Esophagus (tissue), 2 donors: ENCODE results near the gene TBCA. TPM values are rescaled to one million over a fixed set of nuclear protein-coding genes. Genes with fewer than 3 reads are reported as not detected.

Experiments used
- H3K27ac ChIP-seq, 2 donors: one replicate each; pipeline ENCODE4 v1.5.1; 2013; ENCODE audit warnings: low read depth in 2 of 2, mild to moderate bottlenecking in 2 of 2, inconsistent platforms in 1 of 2, low read length in 1 of 2, moderate library complexity in 1 of 2
- H3K27me3 ChIP-seq, 2 donors: one replicate each; pipeline ENCODE4 v1.6.1; 2013; ENCODE audit warnings: low read length in 2 of 2, control low read depth in 1 of 2, mild to moderate bottlenecking in 1 of 2; ENCODE audit not compliant: insufficient read depth in 2 of 2, control insufficient read depth in 1 of 2
- H3K36me3 ChIP-seq, 2 donors: one replicate each; pipeline ENCODE4 v1.6.1; 2013; ENCODE audit warnings: low read length in 1 of 2; ENCODE audit not compliant: control insufficient read depth in 2 of 2, insufficient read depth in 2 of 2
- H3K4me1 ChIP-seq, 2 donors: one replicate each; pipeline ENCODE4 v1.6.1; 2013; ENCODE audit warnings: low read length in 1 of 2; ENCODE audit not compliant: control insufficient read depth in 2 of 2, insufficient read depth in 2 of 2
- H3K4me3 ChIP-seq, 2 donors: one replicate each; pipeline ENCODE4 v1.5.1; 2013; ENCODE audit warnings: low read length in 2 of 2, mild to moderate bottlenecking in 2 of 2, low read depth in 1 of 2, moderate library complexity in 1 of 2
- H3K9me3 ChIP-seq, 2 donors: one replicate each; pipeline ENCODE4 v1.6.1; 2013; ENCODE audit warnings: mild to moderate bottlenecking in 2 of 2, low read depth in 1 of 2, low read length in 1 of 2, moderate library complexity in 1 of 2; ENCODE audit not compliant: control insufficient read depth in 2 of 2, insufficient read depth in 1 of 2
- WGBS, 2 donors: extraction: QIAGEN DNeasy Blood & Tissue Kit; methylation state at CpG; one replicate each; pipeline ENCODE4 v1.1.7; 2013; 5-methylcytosine and 5-hydroxymethylcytosine counted together
- polyA plus RNA-seq, 2 donors: library from polyadenylated mRNA; stranded (reverse); fragments of 200-250 nt; gene quantifications; one replicate each; pipeline ENCODE4 v1.2.3, GENCODE V29; 2013
- donor health status: healthy with polysubstance abuse.
- donor health status: Bipolar disorder and iron deficiency.

TBCA gene
- polyA plus RNA-seq, 2 donors = 174 to 176 TPM

DNA sequence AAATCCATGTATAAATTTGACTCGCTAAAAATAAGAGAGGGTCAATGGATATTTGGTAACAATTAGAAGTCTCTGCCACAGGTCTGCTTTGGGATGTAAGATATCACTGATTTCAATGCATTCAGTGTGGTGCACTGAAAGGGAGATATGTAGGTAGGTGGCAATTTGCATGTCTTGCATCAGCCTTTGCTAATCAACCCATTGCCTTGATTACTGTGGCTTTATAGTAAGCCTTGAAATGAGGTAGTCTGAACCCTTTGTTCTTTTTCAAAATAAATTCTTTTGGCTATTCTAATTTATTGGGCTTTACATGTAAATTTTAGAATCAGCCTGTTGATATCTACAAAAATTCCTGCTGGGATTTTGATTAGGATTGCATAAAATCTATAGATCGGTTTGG, 15.8 kb upstream of the TBCA start:
- Histone ChIP-seq H3K9me3 (no peaks in the 10 kb centered on the region), H3K4me3 (no peak overlapping the region), H3K36me3 (no peaks in the 10 kb centered on the region), H3K27me3 (no peaks in the 10 kb centered on the region), H3K27ac (no peak overlapping the region), H3K4me1 (no peaks in the 10 kb centered on the region)
- WGBS, 2 donors = 97 to 98% methylated on average over 2 of the region's 2 CpGs

DNA sequence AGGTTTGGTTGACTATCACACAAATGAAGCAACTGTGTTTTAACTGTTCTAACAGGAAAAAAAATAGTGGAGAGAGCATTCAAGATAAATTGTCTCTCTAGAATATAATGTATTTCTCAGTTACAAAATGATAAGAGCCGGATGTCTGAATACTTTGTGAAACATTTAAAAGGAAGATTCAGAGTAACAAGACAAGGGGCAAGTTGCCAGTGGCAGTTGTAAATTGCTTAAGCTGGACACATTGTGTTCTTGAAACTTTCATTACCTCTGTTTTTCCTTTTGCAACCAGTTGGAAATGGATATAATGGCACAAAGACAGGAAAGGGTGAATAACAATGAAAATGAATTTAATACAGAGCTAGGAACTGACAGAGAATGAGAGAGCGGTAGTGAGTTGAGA, 15.2 kb upstream of the TBCA start:
- Histone ChIP-seq H3K27me3 (no peaks in the 10 kb centered on the region), H3K9me3 (no peaks in the 10 kb centered on the region), H3K4me1 (no peaks in the 10 kb centered on the region), H3K27ac (no peak overlapping the region), H3K4me3 (no peak overlapping the region), H3K36me3 (no peaks in the 10 kb centered on the region)
- 79 to 87% methylated on average over 2 of the region's 2 CpGs for WGBS, 2 donors

DNA sequence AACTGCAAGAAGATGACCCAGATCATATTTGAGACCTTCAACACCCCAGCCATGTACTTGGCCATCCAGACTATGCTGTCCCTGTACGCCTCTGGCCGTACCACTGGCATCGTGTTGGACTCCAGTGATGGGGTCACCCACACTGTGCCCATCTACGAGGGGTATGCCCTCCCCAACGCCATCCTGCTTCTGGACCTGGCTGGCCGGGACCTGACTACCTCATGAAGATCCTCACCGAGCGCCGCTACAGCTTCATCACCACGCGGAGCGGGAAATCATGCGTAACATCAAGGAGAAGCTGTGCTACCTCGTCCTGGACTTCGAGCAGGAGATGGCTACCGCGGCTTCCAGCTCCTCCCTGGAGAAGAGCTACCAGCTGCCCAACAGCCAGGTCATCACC, 9.1 kb upstream of the TBCA start:
- Histone ChIP-seq H3K27me3 (no peaks in the 10 kb centered on the region), H3K27ac (no peak overlapping the region), H3K36me3 (no peaks in the 10 kb centered on the region), H3K4me1 (no peaks in the 10 kb centered on the region), H3K4me3 (no peak overlapping the region), H3K9me3 (peaks cover 0 to 3% of the 10 kb centered on the region in 2 donors)
- WGBS, 2 donors = 93% methylated on average over 17 of the region's 17 CpGs

DNA sequence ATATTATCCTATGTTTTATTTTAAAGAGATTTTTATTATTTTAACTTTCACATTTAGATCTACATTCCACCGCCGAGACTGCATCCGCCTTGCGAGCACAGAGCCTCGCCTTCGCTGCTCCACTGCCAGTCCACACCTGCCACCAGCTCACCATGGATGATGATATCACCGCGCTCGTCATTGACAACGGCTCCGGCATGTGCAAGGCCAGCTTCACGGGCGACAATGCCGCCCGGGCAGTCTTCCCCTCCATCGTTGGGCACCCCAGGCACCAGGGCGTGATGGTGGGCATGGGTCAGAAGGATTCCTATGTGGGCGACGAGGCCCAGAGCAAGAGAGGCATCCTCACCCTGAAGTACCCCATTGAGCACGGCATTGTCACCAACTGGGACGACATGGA, 8.6 kb upstream of the TBCA start:
- WGBS, 2 donors = 93% methylated on average over 21 of the region's 21 CpGs

DNA sequence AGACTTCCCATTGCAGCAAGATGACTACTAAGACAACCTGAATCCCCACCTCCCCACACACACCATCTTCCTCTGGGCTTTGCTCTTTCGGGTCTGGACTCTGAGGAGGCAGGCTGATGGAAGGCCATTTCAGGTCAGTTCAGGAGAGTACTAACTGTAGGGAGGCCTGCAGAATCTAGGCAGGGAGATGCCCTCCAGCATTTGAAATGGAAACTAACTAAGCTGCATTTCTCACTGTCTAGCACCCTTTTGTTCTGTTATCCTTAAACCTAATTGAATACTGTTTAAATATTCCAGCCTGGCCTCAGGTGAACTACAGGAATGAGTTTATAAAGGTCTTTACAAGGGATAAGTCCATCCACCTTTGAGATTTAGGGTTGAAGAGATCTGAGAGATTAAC, 4.9 kb upstream of the TBCA start:
- no peaks in the 10 kb centered on the region for H3K36me3 ChIP-seq
- no peak overlapping the region for H3K27ac ChIP-seq
- no peaks in the 10 kb centered on the region for H3K27me3 ChIP-seq
- H3K4me3 ChIP-seq = no peak overlapping the region
- peaks cover 0 to 3% of the 10 kb centered on the region in 2 donors for H3K9me3 ChIP-seq
- no peaks in the 10 kb centered on the region for H3K4me1 ChIP-seq
- WGBS, 2 donors = 89 to 94% methylated on average over 1 of the region's 1 CpG

More for the DNA sequence above, 8.6 kb upstream of the TBCA start:
- Histone ChIP-seq H3K36me3 (no peaks in the 10 kb centered on the region), H3K27ac (no peak overlapping the region), H3K27me3 (no peaks in the 10 kb centered on the region), H3K9me3 (peaks cover 0 to 3% of the 10 kb centered on the region in 2 donors), H3K4me1 (no peaks in the 10 kb centered on the region), H3K4me3 (no peak overlapping the region)

DNA sequence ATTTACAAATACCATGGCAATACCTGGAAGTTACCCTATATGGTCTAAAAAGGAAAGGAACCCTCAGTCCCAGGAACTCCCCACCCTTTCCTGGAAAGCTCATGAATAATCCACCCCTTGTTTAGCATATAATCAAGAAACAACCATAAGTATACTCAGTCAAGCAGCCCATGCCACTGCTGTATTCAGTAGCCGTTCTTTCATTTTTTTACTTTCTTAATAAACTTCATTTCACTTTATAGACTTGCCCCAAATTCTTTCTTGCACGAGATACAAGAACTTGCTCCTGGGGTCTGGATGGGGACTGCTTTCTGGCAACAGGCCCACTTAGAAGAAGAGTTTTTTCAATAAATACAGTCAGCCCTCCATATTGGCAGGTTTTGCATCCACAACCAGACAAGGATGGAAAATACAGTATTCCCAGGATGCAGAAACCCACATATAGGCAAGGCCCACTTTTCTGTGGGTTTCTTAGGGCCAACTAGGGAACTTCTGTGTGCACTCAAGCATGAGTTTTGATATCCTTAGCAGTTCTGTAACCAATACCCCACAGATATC, 2.8 kb upstream of the TBCA start:
- 89 to 91% methylated on average over 2 of the region's 2 CpGs for WGBS, 2 donors
- no peak overlapping the region for H3K4me3 ChIP-seq
- no peak overlapping the region for H3K27ac ChIP-seq
- H3K4me1 ChIP-seq = no peaks in the 10 kb centered on the region
- no peaks in the 10 kb centered on the region for H3K9me3 ChIP-seq
- no peaks in the 10 kb centered on the region for H3K36me3 ChIP-seq
- H3K27me3 ChIP-seq = no peaks in the 10 kb centered on the region

DNA sequence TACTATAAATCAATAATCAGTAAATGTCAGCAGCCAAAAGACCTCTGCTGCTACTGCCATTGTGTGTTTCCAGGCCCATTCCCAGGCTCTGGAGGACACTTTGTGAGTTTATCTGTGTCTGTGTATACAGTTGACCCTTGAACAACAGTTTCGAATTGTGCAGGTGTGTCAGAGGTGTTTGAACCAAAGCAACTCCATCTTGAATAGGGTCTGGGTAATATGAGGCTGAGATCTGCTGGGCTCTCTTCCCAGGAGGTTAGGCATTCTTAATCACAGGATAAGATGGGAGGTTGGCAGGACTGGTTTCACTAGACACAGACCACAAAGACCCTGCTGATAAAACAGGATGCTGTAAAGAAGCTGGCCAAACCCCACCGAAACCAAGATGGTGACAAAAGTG, 2.3 kb upstream of the TBCA start:
- Histone ChIP-seq H3K27ac (no peak overlapping the region), H3K4me1 (no peaks in the 10 kb centered on the region), H3K9me3 (no peaks in the 10 kb centered on the region), H3K4me3 (no peak overlapping the region), H3K36me3 (no peaks in the 10 kb centered on the region), H3K27me3 (no peaks in the 10 kb centered on the region)
- 88 to 92% methylated on average over 2 of the region's 2 CpGs for WGBS, 2 donors

DNA sequence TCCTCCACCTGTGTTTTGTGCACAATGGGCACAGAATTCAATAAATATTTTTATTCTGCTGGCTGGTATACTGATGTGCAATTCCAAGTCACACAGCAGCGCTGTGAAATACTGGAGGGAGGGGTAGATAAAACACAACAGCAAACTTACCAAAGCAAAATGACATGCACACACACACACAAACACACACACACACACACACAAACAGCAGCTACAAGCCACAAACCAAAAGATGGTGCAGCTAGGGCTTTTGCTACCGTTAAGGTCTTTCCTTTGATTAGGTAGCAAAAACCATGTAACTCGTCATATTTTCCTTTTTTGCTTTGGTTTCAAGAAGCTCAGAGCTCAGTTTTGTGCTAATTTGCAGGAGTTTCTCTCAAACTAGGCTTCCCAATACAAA, 1.8 kb upstream of the TBCA start:
- Histone ChIP-seq H3K27ac (no peak overlapping the region), H3K9me3 (no peaks in the 10 kb centered on the region), H3K4me3 (no peak overlapping the region), H3K36me3 (no peaks in the 10 kb centered on the region), H3K27me3 (no peaks in the 10 kb centered on the region), H3K4me1 (no peaks in the 10 kb centered on the region)
- 74 to 85% methylated on average over 3 of the region's 3 CpGs for WGBS, 2 donors

DNA sequence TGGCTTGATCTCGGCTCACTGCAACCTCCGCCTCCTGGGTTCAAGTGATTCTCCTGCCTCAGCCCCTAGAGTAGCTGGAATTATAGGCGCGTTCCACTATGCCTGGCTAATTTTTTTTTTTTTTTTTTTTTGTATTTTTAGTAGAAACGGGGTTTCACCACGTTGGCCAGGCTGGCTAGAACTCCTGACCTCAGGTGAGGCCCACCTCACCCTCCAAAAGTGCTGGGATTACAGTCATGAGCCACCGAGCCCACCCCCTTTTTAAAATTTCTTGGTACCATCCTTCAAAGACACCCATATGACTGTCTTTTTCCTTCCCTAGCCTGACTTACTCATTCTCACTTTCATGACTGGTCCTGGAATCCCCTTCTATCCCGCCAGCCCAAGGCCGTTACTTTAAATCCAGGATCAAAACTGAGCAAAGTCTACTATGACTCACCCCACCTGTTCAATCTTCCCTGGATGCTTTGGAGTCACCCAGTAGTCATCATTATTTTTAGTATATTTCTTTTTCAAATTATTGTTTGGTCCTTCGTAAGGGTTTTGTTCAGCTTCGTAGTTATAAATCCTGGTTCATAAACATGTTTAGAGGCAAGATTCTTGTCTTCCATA, 1.2 kb upstream of the TBCA start:
- Histone ChIP-seq H3K36me3 (no peaks in the 10 kb centered on the region), H3K4me1 (no peaks in the 10 kb centered on the region), H3K9me3 (no peaks in the 10 kb centered on the region), H3K27me3 (no peaks in the 10 kb centered on the region), H3K27ac (no peak overlapping the region), H3K4me3 (no peak overlapping the region)
- WGBS, 2 donors = 64 to 77% methylated on average over 11 of the region's 11 CpGs

DNA sequence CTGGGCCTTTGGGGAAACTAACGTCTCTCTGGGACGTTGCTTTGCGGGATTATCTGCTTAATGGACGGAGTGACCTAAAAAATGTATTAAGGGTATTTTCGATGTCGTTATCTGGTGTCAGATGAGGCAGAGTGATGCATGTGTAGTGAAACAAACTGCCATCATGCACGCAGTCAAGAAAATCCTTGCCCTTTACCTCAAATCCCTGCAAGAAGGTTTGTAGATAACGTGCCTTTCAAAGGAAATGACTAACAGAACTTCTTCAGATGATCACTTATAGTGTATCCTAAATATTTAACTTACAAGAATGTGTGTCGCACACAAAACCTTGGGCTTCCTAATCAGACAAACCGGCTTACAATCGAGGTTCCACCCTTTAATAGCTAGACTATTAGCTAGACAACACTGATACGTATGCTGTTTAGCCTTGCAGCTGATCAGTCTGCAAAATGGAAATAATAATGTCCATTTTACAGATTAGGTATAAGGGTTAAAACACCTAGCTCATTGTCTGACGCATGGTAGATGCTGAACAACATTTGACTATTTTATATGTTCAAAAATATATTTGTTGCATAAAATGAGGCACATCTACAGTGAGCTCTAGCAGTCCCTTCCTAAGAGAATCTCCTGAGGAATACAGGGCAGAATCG, 541 bp upstream of the TBCA start:
- Histone ChIP-seq H3K4me1 (no peaks in the 10 kb centered on the region), H3K36me3 (no peaks in the 10 kb centered on the region), H3K27me3 (no peaks in the 10 kb centered on the region), H3K9me3 (no peaks in the 10 kb centered on the region), H3K4me3 (peak overlapping the region; percentile 74 to 78), H3K27ac (peak overlapping the region; percentile 98 to 99)
- WGBS, 2 donors = 20 to 21% methylated on average over 14 of the region's 14 CpGs
